ENCODE results near the gene C5orf47.
A peak's percentile ranks its signal among the peaks of the same experiment; 100 is the strongest.
"Not testable (repeated sequence)": the region's sequence is repeated elsewhere in the genome, so short reads cannot be mapped to it uniquely, and the experiment has no call there.

The C5orf47 gene

DNA sequence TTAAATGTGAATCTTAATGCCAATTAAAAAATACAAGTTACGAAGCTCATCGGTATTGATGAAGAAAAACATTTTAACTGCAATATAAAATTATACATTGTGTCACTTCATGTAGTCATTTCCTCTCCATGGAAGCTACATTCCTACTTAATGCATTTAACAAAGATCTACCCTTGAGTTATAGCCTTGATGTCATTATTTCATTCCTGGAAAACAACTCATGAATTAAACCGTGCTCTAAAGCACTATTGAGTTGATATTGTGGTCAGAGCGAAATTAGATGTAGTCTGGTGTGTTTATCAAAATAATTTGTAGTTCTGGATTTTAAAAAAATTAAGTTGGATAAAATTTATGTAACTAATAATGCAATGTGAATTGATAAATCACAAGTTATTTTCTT, 11.1 kb downstream of the C5orf47 start:
- H3K4me3 ChIP-seq (ENCODE audit: control insufficient read depth, low read depth, low read length): no peak overlapping the region
- DNase-seq (ENCODE audit: low read depth): no peak
- TF ChIP-seq, protein P1, sequence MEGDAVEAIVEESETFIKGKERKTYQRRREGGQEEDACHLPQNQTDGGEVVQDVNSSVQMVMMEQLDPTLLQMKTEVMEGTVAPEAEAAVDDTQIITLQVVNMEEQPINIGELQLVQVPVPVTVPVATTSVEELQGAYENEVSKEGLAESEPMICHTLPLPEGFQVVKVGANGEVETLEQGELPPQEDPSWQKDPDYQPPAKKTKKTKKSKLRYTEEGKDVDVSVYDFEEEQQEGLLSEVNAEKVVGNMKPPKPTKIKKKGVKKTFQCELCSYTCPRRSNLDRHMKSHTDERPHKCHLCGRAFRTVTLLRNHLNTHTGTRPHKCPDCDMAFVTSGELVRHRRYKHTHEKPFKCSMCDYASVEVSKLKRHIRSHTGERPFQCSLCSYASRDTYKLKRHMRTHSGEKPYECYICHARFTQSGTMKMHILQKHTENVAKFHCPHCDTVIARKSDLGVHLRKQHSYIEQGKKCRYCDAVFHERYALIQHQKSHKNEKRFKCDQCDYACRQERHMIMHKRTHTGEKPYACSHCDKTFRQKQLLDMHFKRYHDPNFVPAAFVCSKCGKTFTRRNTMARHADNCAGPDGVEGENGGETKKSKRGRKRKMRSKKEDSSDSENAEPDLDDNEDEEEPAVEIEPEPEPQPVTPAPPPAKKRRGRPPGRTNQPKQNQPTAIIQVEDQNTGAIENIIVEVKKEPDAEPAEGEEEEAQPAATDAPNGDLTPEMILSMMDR (IDR thresholded peaks at IDR 0.05; ENCODE audit: control insufficient read depth, insufficient read depth, low read depth, low read length, missing control alignments): no peak

DNA sequence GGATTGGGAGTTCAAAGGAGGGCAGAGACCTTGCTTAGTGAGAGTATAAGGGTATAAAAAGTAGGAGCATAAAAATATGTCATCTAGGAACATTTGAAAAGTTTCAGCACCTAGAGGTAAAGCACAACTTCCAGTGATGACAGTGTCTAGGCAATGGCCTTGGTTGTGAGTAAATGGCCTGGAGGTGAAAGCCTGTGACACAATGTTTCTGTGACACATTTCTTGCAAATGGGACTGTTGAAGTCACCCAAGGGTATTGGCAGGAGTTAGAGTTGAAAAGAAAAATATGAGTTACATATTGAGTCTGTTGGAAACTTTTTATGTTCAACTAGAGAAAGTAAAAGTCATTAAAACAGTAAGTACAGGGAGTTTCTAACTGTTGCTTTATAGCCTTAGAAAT, 14.8 kb downstream of the C5orf47 start:
- no peak overlapping the region for H3K4me3 ChIP-seq (ENCODE audit: control insufficient read depth, low read depth, low read length)
- no peak for DNase-seq (ENCODE audit: low read depth)
- TF ChIP-seq, protein P1 (IDR thresholded peaks at IDR 0.05; ENCODE audit: control insufficient read depth, insufficient read depth, low read depth, low read length, missing control alignments): no peak

DNA sequence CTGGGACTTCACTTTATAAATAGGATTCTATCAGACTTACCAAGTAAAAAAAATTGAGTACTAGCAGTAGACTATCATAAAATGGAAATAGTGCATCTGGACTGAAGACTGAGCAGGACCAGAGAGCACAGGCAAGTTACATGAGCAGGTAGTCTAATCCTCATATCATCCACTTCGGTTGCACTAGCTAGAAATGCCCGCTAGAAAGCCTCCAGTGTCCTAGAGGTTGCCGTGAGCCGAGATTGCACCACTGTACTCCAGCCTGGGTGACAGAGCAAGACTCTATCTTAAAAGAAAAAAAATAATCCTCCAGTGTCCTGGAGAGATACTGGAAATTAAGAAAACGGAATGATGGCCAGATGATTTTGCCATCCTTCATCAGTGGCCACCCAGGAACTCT, 20.0 kb downstream of the C5orf47 start:
- H3K4me3 ChIP-seq (ENCODE audit: control insufficient read depth, low read depth, low read length): no peak overlapping the region
- DNase-seq (ENCODE audit: low read depth): no peak
- TF ChIP-seq, protein P1 (IDR thresholded peaks at IDR 0.05; ENCODE audit: control insufficient read depth, insufficient read depth, low read depth, low read length, missing control alignments): no peak

DNA sequence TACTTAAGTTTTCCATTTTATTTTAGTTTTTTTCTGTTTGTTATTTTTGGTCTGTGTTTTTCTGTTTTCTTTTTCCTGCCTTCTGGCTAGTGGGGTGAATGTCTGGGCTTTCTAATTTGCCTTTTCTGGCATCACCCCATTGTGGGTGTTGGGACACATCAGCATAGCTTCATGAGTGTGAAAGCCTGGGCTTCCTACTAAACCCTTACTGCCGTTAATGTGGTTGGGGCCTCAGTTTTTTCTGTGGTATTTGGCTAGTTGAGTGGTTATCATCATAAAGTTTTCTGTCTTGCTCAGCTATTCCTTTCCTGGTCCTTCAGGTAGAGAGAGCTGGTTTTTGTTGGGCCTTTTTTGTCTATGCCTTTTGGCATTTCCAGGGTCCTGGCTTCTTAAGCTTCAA, 21.4 kb downstream of the C5orf47 start:
- H3K4me3 ChIP-seq (ENCODE audit: control insufficient read depth, low read depth, low read length): no peak overlapping the region
- no peak for DNase-seq (ENCODE audit: low read depth)
- TF ChIP-seq, protein P1 (IDR thresholded peaks at IDR 0.05; ENCODE audit: control insufficient read depth, insufficient read depth, low read depth, low read length, missing control alignments): no peak

DNA sequence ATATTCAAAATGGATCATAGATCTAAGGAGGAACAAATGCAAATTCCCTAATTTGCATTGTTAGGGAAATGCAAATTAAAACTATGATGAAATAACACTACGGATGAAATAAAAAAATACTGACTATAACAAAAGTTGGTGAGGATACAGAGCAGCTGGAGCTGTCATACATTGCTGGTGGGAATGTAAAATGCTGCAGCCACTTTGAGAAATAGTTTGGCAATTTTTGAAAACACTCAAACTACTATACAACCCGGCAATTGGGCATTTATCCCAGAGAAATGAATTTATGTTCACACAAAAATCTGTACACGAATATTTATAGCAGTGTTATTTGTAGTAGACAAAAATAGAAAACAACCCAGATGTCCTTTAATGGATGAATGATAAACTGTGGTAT, 22.5 kb downstream of the C5orf47 start:
- DNase-seq (ENCODE audit: low read depth): no peak
- H3K4me3 ChIP-seq (ENCODE audit: control insufficient read depth, low read depth, low read length): no peak overlapping the region
- TF ChIP-seq, protein P1 (IDR thresholded peaks at IDR 0.05; ENCODE audit: control insufficient read depth, insufficient read depth, low read depth, low read length, missing control alignments): no peak

DNA sequence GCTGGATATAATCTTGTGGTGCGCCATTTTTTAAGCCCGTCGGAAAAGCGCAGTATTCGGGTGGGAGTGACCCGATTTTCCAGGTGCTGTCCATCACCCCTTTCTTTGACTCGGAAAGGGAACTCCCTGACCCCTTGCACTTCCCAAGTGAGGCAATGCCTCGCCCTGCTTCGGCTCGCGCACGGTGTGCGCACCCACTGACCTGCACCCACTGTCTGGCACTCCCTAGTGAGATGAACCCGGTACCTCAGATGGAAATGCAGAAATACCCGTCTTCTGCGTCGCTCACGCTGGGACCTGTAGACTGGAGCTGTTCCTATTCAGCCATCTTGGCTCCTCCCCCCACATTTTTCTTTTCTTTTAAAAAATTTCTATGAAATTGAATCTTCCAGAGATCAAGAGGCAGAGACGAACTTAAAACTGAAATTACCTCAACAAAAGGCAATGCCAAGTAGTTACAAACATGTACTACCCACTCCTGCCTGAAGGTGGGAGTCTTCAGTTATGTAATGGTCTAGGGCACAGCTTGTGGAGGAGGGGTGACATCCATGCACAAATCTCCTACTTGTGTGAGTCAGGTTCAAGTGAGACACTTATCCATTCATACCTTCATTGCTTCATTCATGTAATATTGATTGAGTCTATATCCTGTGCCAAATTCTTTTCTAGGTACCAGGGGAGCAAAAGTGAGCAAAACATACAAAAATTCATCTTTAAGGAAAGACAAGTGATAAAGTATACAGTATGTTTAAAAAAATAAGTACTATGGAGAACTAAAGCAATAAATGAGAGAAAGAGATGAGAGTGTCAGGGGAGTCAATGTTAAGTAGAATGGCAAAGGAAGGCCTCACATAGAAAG, 31.3 kb downstream of the C5orf47 start:
- H3K4me3 ChIP-seq (ENCODE audit: control insufficient read depth, low read depth, low read length): not testable (repeated sequence)
- DNase-seq (ENCODE audit: low read depth): peak; percentile 28
- TF ChIP-seq, protein P1 (IDR thresholded peaks at IDR 0.05; ENCODE audit: control insufficient read depth, insufficient read depth, low read depth, low read length, missing control alignments): peak; percentile 64
